CD4-positive, alpha-beta T cell treated with Interleukin-2 at 100 ng/mL for 4 hours (primary cell): ENCODE measurements around the gene OR5M3.

Experiments used
- DNase-seq: peaks from one replicate; pipeline ENCODE4 v3.0.0-alpha.2; 2020; ENCODE audit warnings: low spot score

The OR5M3 gene

DNA sequence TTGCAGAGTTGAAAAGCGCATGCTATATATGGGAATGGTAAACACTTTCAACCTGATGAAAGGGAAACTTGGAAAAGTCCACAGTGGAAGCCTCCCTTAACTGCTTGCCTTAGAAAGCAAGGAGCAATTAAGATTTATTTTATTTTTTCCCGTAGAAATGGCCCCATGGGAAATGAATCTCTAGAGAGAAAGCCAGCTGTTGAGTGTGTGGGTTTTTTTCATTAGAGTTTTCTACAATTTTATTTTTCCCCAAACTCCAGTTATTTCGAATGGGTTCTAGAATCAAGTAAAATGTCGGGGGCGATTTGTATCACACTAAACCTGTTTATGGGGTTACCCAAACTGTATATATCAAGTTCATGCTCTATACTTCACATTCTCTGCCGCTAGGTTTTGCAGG lies at the start of gene OR5M3:
OR5M3 (minus strand) TSS at position 101 of the 400 bp plus-strand sequence. CDS start 2,855 bp downstream, outside the sequence.
- DNase-seq, result no peak

DNA sequence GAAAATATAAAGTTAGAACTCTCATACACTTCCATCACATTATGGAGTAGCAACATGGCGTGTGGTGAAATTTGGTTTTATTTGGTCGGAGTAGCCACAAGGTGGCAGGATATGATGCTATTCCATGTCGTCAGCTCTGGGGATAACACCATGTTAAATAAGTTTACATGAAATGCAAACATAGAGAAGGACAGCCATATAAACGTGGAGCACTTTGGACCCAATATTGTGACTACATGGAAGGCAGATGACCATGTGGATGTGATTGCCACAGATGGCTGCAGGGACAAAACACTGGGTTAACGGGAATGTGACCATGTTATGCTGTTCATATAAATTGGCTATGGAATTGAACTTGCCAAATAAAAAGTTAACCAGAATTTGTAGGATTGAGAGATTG lies 48.9 kb upstream of the OR5M3 start:
- DNase-seq, result no peak

DNA sequence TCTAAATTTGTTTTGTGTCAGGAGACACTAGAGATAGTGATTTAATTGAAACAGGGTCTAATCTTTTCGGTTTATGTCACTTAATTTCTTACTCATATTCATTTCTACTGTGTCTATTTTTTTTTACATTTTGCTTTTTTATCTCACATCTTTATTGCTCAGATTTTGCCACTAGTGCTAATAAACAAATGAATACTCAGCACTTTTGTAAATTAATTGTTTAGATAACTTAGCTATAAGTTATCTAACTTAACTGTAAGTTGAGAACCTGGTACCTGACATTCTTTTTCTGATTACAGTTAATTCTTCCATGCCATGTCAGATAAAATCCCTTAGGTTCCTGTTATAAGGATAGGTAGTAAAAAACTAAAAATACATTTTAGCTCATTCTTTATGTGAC lies 40.1 kb upstream of the OR5M3 start:
- no peak for DNase-seq

DNA sequence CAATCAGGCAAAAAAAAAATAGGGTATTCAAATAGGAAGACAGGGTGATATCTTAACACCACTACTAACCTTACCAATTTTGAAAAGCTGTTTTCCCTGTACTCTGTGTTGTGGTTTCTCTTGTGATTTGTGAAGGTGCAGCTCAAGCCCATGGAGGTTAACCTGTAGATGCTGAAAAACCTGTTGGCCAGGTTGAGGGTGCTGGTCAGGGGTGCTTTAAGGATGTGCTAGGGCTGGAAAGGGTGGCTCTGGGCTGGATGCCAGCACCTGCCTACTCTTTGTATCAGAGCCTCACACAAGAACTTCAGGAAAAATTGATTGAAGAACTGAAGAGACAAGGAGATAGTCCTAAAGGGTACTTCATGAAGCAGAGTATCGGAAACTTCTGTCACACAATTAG lies 36.3 kb upstream of the OR5M3 start:
- no peak for DNase-seq

DNA sequence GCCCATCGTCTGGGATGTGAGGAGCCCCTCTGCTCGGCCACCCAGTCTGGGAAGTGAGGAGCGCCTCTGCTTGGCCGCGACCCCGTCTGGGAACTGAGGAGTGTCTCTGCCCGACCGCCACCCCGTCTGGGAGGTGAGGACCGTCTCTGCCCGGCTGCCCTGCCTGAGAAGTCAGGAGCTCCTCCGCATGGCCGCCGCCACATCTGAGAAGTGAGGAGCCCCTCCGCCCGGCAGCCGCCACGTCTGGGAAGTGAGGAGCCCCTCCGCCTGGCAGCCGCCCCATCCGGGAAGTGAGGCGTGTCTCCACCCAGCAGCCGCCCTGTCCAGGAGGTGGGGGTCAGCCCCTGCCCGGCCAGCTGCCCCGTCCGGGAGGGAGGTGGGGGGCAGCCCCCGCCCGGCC lies 23.9 kb upstream of the OR5M3 start:
- no peak for DNase-seq

DNA sequence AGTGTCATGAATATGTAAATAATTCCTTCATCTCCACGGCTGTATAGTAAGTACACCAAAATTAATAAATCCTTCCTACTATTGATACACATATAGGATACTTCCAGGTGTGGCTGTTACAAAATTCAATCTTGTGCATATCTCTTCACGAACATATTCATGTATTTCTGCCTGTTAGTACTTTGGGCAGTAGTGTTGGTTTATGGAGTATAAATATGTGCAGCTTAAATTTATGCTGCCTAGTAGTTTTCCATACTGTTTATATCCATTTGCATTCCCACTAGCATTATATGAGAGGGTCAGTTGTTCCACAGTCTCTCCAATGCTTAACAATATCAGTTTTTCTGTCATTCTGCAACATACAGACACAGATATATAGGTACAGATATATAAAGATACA lies 22.0 kb upstream of the OR5M3 start:
- DNase-seq, result no peak

DNA sequence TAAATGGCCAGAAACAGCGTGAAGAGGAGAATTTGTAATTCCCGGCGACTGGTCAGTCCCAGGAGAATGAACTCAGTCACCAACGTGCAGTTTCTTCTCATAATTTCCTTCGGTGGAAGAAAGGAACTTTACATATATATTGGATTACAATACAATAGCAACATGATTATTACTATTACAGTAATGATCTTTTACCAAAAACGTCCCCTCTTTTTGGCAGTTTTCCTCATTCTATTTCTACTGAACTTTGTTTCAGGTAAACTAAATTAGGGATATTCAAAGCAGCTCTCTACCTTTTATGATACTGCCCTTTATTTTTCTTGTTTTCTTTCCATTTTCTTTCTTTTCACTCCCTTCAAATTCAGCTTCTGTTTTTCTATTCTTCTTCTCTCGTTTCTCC lies 18.1 kb upstream of the OR5M3 start, which contains the start of gene OR5M8:
OR5M8 (minus strand) TSS at position 101 of the 400 bp plus-strand sequence; CDS start at position 101, 0 bp downstream.
- DNase-seq, result no peak

DNA sequence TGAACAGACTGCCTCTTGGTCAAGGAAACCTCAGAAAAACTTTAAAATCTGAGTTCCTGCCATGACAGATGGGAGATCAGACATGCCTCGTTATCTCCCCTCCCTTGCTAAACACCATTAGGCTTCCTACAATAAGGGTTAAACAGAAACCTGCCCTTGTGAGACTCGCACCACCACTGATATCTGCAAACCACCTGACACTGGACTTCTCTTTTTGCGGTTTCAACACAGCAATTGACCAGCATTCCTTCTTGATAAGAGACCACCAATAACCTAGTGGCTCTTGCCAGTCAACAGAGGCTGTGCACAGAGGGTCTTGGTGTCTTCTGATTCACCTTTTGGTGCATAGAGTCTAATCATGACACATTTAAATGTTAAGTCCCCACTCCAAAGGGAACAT lies 13.6 kb upstream of the OR5M3 start:
- DNase-seq, result no peak

DNA sequence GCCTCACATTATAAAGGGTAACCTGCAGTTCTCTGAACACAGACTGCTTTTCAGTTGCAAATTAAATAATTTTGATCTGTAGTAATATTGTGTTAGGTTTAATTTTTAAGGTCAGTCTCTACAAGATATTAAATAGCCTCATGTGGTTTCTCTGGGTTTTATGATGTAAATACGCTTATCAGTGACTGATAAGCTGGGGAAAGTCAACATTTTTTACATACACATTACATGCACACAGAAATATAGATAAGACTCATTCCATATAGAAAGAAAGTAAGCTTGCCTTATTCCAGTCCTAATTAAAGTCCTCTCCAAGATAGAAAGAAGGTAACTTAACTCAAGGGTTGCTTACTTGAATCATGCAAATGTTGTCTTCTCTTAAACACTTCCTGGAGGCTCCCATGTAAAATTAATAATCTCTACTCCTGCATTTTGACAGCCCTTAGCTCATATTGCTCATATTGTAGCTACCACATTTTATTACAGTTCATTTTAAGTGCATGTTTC lies 1.6 kb upstream of the OR5M3 start:
- DNase-seq, result no peak

DNA sequence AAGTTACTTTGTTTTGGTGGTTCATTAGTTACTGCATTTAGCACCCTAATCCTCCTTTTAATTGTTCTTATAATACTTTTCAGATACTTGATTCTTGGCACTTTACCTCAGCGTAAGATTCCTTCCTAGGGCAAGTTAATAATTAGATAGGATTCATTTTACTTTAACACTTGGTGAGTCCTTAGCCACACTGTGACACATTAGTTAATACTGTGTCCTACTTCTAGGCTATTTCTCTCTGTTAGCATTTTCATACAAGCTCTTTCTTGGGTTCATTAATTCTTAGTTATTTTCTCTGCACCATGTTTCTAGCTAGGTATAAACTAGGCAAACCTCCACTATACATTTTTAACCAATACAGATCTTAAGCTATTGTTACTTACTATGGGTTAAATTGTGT lies 16.1 kb downstream of the OR5M3 start:
- no peak for DNase-seq

DNA sequence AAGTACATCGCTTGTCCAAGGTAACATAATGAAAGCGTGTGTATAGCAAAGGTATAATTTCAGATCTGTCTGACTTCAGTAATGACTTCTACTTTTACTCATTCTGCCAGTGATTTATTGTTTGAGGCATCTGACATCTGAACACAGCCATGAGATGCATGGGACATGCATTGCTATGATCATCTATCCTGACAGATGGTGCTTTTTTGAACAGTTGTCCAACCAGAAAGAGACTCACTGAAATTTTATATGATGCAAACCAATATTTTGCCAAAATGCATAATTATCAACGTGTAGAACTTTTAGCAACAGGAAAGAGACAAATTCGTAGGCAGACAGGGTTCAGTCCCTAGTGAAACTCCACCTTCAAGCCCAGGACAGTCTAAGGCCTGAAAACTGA lies 19.6 kb downstream of the OR5M3 start:
- DNase-seq, result no peak
